Endodermal cell (in vitro differentiated cells): Measurements from ENCODE around the gene HLCS. TPM values are rescaled to one million over a fixed set of nuclear protein-coding genes. Genes with fewer than 3 reads are reported as not detected.

ENCODE experiments used
- DNase-seq: peaks from one replicate; pipeline ENCODE4 v3.0.0-alpha.2; 2017
- H3K27ac ChIP-seq: 2 replicates; pipeline ENCODE4 v1.5.1; 2013; ENCODE audit warnings: mild to moderate bottlenecking, low read depth, low read length, moderate library complexity
- H3K27me3 ChIP-seq: 2 replicates; pipeline ENCODE4 v1.6.1; 2013; ENCODE audit warnings: mild to moderate bottlenecking, low read length, moderate library complexity; ENCODE audit not compliant: insufficient read depth, control insufficient read depth, poor library complexity, severe bottlenecking
- H3K36me3 ChIP-seq: 2 replicates; pipeline ENCODE4 v1.7.0; 2013; ENCODE audit warnings: mild to moderate bottlenecking, low read length, moderate library complexity; ENCODE audit not compliant: control insufficient read depth, insufficient read depth
- H3K4me1 ChIP-seq: one replicate; pipeline ENCODE4 v1.7.0; 2013; ENCODE audit warnings: low read length; ENCODE audit not compliant: control insufficient read depth, insufficient read depth
- H3K4me3 ChIP-seq: 2 replicates; pipeline ENCODE4 v1.5.1; 2013; ENCODE audit warnings: mild to moderate bottlenecking, low read length, moderate library complexity
- H3K9ac ChIP-seq: 2 replicates; pipeline ENCODE4 v1.6.1; 2013; ENCODE audit warnings: mild to moderate bottlenecking, low read length, moderate library complexity; ENCODE audit not compliant: poor library complexity, severe bottlenecking; ENCODE audit errors: extremely low read depth
- H3K9me3 ChIP-seq: 2 replicates; pipeline ENCODE4 v1.6.1; 2013; ENCODE audit warnings: mild to moderate bottlenecking, low read length, moderate library complexity; ENCODE audit not compliant: control insufficient read depth
- H3K27ac Mint-ChIP-seq: 2 replicates; pipeline ENCODE4 v1.8.0; 2020; ENCODE audit warnings: mixed read lengths
- H3K27me3 Mint-ChIP-seq: 2 replicates; pipeline ENCODE4 v1.8.0; 2021; ENCODE audit warnings: mild to moderate bottlenecking, mixed read lengths; ENCODE audit not compliant: insufficient read depth
- H3K36me3 Mint-ChIP-seq: 2 replicates; pipeline ENCODE4 v1.8.0; 2020; ENCODE audit warnings: low read depth, mixed read lengths
- H3K4me1 Mint-ChIP-seq: 2 replicates; pipeline ENCODE4 v1.8.0; 2020; ENCODE audit warnings: mixed read lengths
- H3K4me3 Mint-ChIP-seq: 2 replicates; pipeline ENCODE4 v1.8.0; 2020; ENCODE audit warnings: mild to moderate bottlenecking, moderate library complexity, mixed read lengths
- H3K9me3 Mint-ChIP-seq: 2 replicates; pipeline ENCODE4 v1.8.0; 2020; ENCODE audit warnings: mild to moderate bottlenecking, mixed read lengths
- WGBS, 2 experiments: methylation state at CpG; one replicate each; pipeline versions ENCODE4 v1.1.5 to v1.1.7; 2013; ENCODE audit warnings: missing lambda C conversion rate in 2 of 2, mixed read lengths in 1 of 2; ENCODE audit not compliant: insufficient coverage in 1 of 2, insufficient read length in 1 of 2; 5-methylcytosine and 5-hydroxymethylcytosine counted together
- total RNA-seq, 2 donors: library from RNA; stranded (reverse); fragmentation: NEBNext Ultra II Directional in 1 of 2; extraction: Animal tissue kit (Norgen Biotek cat#: 25700) in 1 of 2; gene quantifications; 2 replicates in 1 of 2; 3 replicates in 1 of 2; pipeline ENCODE4 v1.2.1, GENCODE V29; 2021
- TF ChIP-seq, protein P1 (sequence below): fragments of 200-600 bp; sonication (generic); conservative IDR thresholded peaks from 2 replicates; pipeline ENCODE4 v1.5.0; 2021; ENCODE audit warnings: antibody characterized with exemption, mild to moderate bottlenecking

HLCS gene
- total RNA-seq, 2 donors from 2014 or later = 25.0 to 30.1 TPM

DNA sequence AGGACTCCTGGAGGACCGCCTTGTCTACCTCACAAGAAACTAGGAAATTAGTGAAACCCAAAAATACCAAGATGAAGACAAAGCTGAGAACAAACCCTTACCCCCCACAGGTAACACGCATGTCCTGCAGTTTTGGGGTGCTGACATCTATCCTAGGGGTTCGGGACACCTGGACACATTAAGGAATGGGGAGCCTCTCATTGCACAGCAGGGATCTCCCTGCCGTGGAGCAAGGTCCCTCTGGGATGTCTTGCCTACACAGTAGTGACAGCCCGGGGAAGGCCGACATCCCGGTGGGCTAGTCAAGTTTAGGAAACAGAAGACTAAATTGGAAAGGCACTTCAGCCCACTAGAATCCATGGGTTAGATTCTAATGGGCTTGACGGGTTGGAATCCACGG lies 223.0 kb downstream of the HLCS start:
- Histone ChIP-seq H3K27ac (no peak overlapping the region), H3K9me3 (no peaks in the 10 kb centered on the region), H3K27me3 (peaks cover 22% of the 10 kb centered on the region), H3K36me3 (no peaks in the 10 kb centered on the region), H3K4me3 (no peak overlapping the region), H3K9ac (no peak overlapping the region), H3K4me1 (peaks cover 4% of the 10 kb centered on the region)
- Mint-ChIP-seq H3K36me3 (no peaks in the 10 kb centered on the region), H3K27ac (no peak overlapping the region), H3K4me3 (no peak overlapping the region), H3K4me1 (peaks cover 12% of the 10 kb centered on the region), H3K27me3 (peaks cover 69% of the 10 kb centered on the region), H3K9me3 (no peaks in the 10 kb centered on the region)
- no peak for DNase-seq
- TF ChIP-seq, protein P1, sequence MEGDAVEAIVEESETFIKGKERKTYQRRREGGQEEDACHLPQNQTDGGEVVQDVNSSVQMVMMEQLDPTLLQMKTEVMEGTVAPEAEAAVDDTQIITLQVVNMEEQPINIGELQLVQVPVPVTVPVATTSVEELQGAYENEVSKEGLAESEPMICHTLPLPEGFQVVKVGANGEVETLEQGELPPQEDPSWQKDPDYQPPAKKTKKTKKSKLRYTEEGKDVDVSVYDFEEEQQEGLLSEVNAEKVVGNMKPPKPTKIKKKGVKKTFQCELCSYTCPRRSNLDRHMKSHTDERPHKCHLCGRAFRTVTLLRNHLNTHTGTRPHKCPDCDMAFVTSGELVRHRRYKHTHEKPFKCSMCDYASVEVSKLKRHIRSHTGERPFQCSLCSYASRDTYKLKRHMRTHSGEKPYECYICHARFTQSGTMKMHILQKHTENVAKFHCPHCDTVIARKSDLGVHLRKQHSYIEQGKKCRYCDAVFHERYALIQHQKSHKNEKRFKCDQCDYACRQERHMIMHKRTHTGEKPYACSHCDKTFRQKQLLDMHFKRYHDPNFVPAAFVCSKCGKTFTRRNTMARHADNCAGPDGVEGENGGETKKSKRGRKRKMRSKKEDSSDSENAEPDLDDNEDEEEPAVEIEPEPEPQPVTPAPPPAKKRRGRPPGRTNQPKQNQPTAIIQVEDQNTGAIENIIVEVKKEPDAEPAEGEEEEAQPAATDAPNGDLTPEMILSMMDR = no peak
- 92% methylated on average over 8 to 9 of the region's 9 CpGs for WGBS, 2 experiments

DNA sequence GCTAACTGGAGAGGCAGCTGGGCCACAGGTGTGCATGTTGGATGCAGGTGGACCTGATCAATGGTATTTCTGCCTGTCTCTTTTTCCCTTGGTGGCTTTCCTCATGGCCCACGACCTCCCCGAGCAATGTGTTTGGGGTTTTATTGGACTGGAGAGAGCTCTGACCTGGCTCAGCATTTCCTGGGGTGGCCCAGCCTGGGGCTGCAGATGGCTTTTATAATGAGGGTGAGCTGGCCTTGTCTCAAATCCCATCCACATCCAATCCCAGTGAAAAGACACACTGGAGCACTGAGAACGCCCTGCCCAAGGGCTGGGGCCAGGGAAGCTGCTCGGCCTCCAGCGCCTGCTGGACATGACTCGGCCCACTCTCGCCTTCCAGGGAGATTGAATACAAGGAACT lies 223.5 kb downstream of the HLCS start:
- Histone ChIP-seq H3K9me3 (no peaks in the 10 kb centered on the region), H3K4me3 (no peak overlapping the region), H3K27me3 (peaks cover 17% of the 10 kb centered on the region), H3K4me1 (peaks cover 4% of the 10 kb centered on the region), H3K36me3 (no peaks in the 10 kb centered on the region), H3K27ac (no peak overlapping the region), H3K9ac (no peak overlapping the region)
- H3K27me3 Mint-ChIP-seq = peaks cover 66% of the 10 kb centered on the region
- no peak overlapping the region for H3K27ac Mint-ChIP-seq
- 88 to 92% methylated on average over 5 to 7 of the region's 7 CpGs for WGBS, 2 experiments
- H3K4me3 Mint-ChIP-seq = no peak overlapping the region
- TF ChIP-seq, protein P1 = no peak
- no peaks in the 10 kb centered on the region for H3K36me3 Mint-ChIP-seq
- peaks cover 10% of the 10 kb centered on the region for H3K4me1 Mint-ChIP-seq
- DNase-seq = no peak
- H3K9me3 Mint-ChIP-seq = no peaks in the 10 kb centered on the region

DNA sequence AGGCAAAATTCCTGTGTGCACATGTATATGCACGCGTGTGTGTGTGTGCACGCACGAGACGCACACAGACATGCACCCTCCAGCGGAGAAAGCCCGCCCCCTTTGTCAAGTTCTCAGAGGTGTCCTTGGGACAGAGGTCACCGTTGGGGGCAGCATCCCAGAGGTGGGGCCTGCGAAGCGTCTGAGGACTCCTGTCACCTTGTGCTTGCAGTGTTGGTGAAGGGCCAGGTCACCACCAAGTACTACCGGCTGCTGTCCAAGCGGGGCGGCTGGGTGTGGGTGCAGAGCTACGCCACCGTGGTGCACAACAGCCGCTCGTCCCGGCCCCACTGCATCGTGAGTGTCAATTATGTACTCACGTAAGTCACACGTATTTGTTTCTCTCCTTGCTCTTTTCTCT lies 225.0 kb downstream of the HLCS start:
- H3K9ac ChIP-seq = no peak overlapping the region
- Mint-ChIP-seq H3K9me3 (no peaks in the 10 kb centered on the region), H3K27ac (no peak overlapping the region), H3K27me3 (peaks cover 60% of the 10 kb centered on the region), H3K4me3 (no peak overlapping the region), H3K4me1 (peaks cover 3% of the 10 kb centered on the region), H3K36me3 (no peaks in the 10 kb centered on the region)
- no peaks in the 10 kb centered on the region for H3K9me3 ChIP-seq
- H3K27ac ChIP-seq = no peak overlapping the region
- no peak overlapping the region for H3K4me3 ChIP-seq
- WGBS, 2 experiments = 90 to 92% methylated on average over 15 to 21 of the region's 21 CpGs
- TF ChIP-seq, protein P1 = no peak
- H3K36me3 ChIP-seq = no peaks in the 10 kb centered on the region
- no peak for DNase-seq
- peaks cover 13% of the 10 kb centered on the region for H3K27me3 ChIP-seq
- no peaks in the 10 kb centered on the region for H3K4me1 ChIP-seq
